Measurements from ENCODE around the gene TMEM94. TPM values are rescaled to one million over a fixed set of nuclear protein-coding genes. Genes with fewer than 3 reads are reported as not detected.

TMEM94 gene
- total and polyA plus RNA-seq, 2 of the 8 experiments (the other 6 are each of a cell fraction or from before 2014, with no cell fraction given), result 54.8 to 69.9 TPM

DNA sequence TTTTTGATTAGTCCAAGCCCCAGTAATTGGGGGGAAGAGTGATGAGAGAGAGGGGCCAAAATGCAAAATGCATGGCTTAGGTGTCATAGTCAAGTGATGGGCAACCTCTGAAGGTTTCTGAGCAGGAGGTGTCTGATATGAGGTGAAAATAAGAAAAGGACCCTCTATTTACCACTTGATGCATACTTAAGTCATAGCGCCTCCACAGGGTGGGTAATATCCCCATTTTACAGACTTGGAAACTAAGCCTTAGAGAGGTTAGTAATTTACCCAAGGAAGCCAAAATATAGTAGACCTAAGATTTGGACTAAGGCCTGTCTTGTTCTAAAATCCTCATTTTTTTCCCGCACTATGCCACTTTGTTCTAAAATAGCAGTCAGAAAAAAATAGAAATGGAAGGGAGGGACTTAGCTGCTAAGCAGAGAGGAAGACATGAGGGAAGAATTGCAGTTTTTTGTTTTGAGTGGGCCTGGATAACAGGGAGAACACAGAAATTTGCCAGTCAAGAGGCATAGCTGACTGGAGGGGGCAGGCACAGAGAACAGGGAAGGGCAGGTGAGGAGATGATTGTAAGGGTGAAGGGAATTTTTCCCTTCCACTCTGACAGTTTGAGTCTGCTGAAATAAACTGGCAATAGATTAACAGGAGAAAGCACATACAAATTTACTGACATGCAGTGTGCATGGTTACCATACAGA is 48.6 kb upstream of the TMEM94 start:
- POLR2A ChIA-PET (ENCODE audit: partially characterized antibody), result interaction anchor here (0.6 to 1.7 kb wide), 3 partner anchors 10 to 146 kb away, joined by 5 to 6 read pairs (median 5); partner anchors contain the start of genes GGA3 and MRPS7
- CTCF ChIA-PET (ENCODE audit: partially characterized antibody), result interaction anchor here (0.5 to 2.6 kb wide), 9 partner anchors 14 to 419 kb away, joined by 3 to 9 read pairs (median 4); no protein-coding TSS in a partner anchor
- no peak for TF ChIP-seq CHD1 (IDR thresholded peaks at IDR 0.05; ENCODE audit: low read depth, low read length)
- no peak for TF ChIP-seq NANOG (IDR thresholded peaks at IDR 0.05; ENCODE audit: insufficient read depth, low read depth, low read length, poor library complexity, severe bottlenecking)
- TF ChIP-seq KDM1A (IDR thresholded peaks at IDR 0.05; ENCODE audit: borderline replicate concordance, low read length), result 0 out of 2 replicates have a peak, but pooled peaks have one; percentile 27
- 0 out of 4 replicates have a peak, but pooled peaks of 1 of the 2 experiments have one; percentile 3 for TF ChIP-seq RAD21 (IDR thresholded peaks at IDR 0.05 in 1 of 2, conservative IDR thresholded peaks at IDR 0.05 in 1 of 2; ENCODE audit: low read depth in 2 of 2, low read length in 2 of 2)
- TF ChIP-seq RBBP5 (IDR thresholded peaks at IDR 0.05; ENCODE audit: borderline replicate concordance, low read depth, low read length), result no peak
- TF ChIP-seq EP300 (IDR thresholded peaks at IDR 0.05; ENCODE audit: borderline replicate concordance in 1 of 2, low read depth in 2 of 2, low read length in 2 of 2), result no peak
- TF ChIP-seq TAF7 (optimal IDR thresholded peaks at IDR 0.05; ENCODE audit: borderline replicate concordance, low read depth, low read length), result no peak
- TF ChIP-seq, protein P1, sequence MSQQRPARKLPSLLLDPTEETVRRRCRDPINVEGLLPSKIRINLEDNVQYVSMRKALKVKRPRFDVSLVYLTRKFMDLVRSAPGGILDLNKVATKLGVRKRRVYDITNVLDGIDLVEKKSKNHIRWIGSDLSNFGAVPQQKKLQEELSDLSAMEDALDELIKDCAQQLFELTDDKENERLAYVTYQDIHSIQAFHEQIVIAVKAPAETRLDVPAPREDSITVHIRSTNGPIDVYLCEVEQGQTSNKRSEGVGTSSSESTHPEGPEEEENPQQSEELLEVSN (IDR thresholded peaks at IDR 0.05), result no peak
- TF ChIP-seq SIN3A (conservative IDR thresholded peaks at IDR 0.05 in 1 of 2, IDR thresholded peaks at IDR 0.05 in 1 of 2; ENCODE audit: low read depth in 1 of 2, low read length in 2 of 2), result no peak
- TF ChIP-seq JUND (IDR thresholded peaks at IDR 0.05; ENCODE audit: low read length), result no peak

More for the DNA sequence above, 48.6 kb upstream of the TMEM94 start:
- 92% methylated on average over 2 of the region's 2 CpGs; no CpG with 5 or more reads in 1 of the 2 experiments for WGBS, 2 experiments (ENCODE audit: extremely low coverage in 1 of 2, insufficient coverage in 1 of 2, insufficient read length in 1 of 2, insufficient replicate concordance in 2 of 2, low coverage in 1 of 2, low lambda C conversion rate in 2 of 2, missing lambda C conversion rate in 1 of 2)
- H2AFZ ChIP-seq (ENCODE audit: low read length), result peak overlapping the region; percentile 35; the same call in 1 of the 2 replicates
- H2BK120ac ChIP-seq (replicated peaks; ENCODE audit: low read depth, low read length), result no peak overlapping the region
- H3K4me1 ChIP-seq (replicated peaks in 1 of 4; ENCODE audit: control insufficient read depth in 3 of 4, insufficient read depth in 4 of 4, low read length in 3 of 4), result no peaks in the 10 kb centered on the region
- DNase-seq (ENCODE audit: low read depth in 1 of 2, low spot score in 2 of 2), result no peak
- no peak overlapping the region for H3K4me3 ChIP-seq (ENCODE audit: extremely low read depth in 1 of 4, insufficient read depth in 2 of 4, low read depth in 3 of 4, low read length in 4 of 4)
- H3K23me2 ChIP-seq (ENCODE audit: low read depth, low read length), result peaks cover 6% of the 10 kb centered on the region; the same call in 1 of the 2 replicates
- no peak overlapping the region for H3K9ac ChIP-seq (replicated peaks in 1 of 4; ENCODE audit: extremely low read depth in 1 of 4, low read depth in 3 of 4, low read length in 3 of 4)
- H2BK20ac ChIP-seq (ENCODE audit: low read length), result no peak overlapping the region
- no peak overlapping the region for H4K5ac ChIP-seq (ENCODE audit: insufficient read length, low read depth, low read length)
- no peak overlapping the region for H2AK5ac ChIP-seq (ENCODE audit: low read depth, low read length)
- no peak overlapping the region for H3K27ac ChIP-seq (ENCODE audit: low read depth, low read length)
- H4K20me1 ChIP-seq (replicated peaks in 1 of 2; ENCODE audit: control insufficient read depth in 1 of 2, insufficient read depth in 2 of 2, low read length in 2 of 2), result peaks cover 0 to 2% of the 10 kb centered on the region in 2 experiments
- no peak overlapping the region for H3K4ac ChIP-seq (replicated peaks; ENCODE audit: insufficient read length, low read depth, low read length)
- H2BK5ac ChIP-seq (ENCODE audit: low read depth, low read length), result no peak overlapping the region
- no peak for FAIRE-seq
- no peaks in the 10 kb centered on the region for H3K9me3 ChIP-seq (ENCODE audit: insufficient read depth in 2 of 2, low read depth in 1 of 2, low read length in 1 of 2)
- no peak overlapping the region for H3K23ac ChIP-seq (ENCODE audit: insufficient read length)
- no peak overlapping the region for H3K18ac ChIP-seq (ENCODE audit: extremely low read depth, low read length)
- H3K14ac ChIP-seq (ENCODE audit: insufficient read length), result no peak overlapping the region
- H2BK12ac ChIP-seq (ENCODE audit: low read depth, low read length), result no peak overlapping the region
- peaks cover 8 to 24% of the 10 kb centered on the region in 2 experiments for H3K79me2 ChIP-seq (ENCODE audit: control insufficient read depth in 1 of 2, insufficient read depth in 2 of 2, low read length in 2 of 2)
- no peaks in the 10 kb centered on the region for H3K79me1 ChIP-seq (ENCODE audit: low read depth, low read length)
- no peak overlapping the region for H3K56ac ChIP-seq (replicated peaks; ENCODE audit: insufficient read length, low read depth, low read length)
- H3K27me3 ChIP-seq (replicated peaks in 1 of 4; ENCODE audit: control insufficient read depth in 3 of 4, extremely low read depth in 1 of 4, insufficient read depth in 3 of 4, low read length in 3 of 4), result no peaks in the 10 kb centered on the region
- H3K4me2 ChIP-seq (ENCODE audit: insufficient read depth in 1 of 2, low read depth in 2 of 2, low read length in 2 of 2), result no peak overlapping the region; a peak in 1 of 4 replicates
- no peak overlapping the region for H4K91ac ChIP-seq (replicated peaks; ENCODE audit: insufficient read length, low read length)
- no peak overlapping the region for H2BK15ac ChIP-seq (ENCODE audit: low read length)
- H3K36me3 ChIP-seq (ENCODE audit: control insufficient read depth in 2 of 4, insufficient read depth in 4 of 4, low read length in 3 of 4), result no peaks in the 10 kb centered on the region
- H4K8ac ChIP-seq (ENCODE audit: extremely low read depth, insufficient read depth, low read length), result no peak overlapping the region

Measured in H1 (cell line).